OCI-LY1 (cell line): Measurements from ENCODE around the gene DOCK4.
A peak's percentile ranks its signal among the peaks of the same experiment; 100 is the strongest.

Experiments
- CTCF ChIP-seq: fragments of 200-600 bp; sonication (generic), shearing (Covaris generic); IDR thresholded peaks from 2 replicates; pipeline ENCODE4 v1.5.1; 2017; ENCODE audit warnings: mild to moderate bottlenecking, antibody characterized with exemption, low read length, moderate library complexity, mixed read lengths
- EZH2 ChIP-seq: fragments of 200-600 bp; sonication (generic), shearing (Covaris generic); IDR thresholded peaks from 2 replicates; pipeline ENCODE4 v1.8.0; 2017; ENCODE audit warnings: borderline replicate concordance, mixed run types, mild to moderate bottlenecking, antibody characterized with exemption, low read length, moderate library complexity, mixed read lengths

- TF ChIP-seq CTCF (peak; percentile 45), EZH2 (no peak)
Observed at GRCh38 chr7:111763221-111763801, 442.9 kb downstream of the DOCK4 start.
